Activated naive CD4-positive, alpha-beta T cell treated with anti-CD3 and anti-CD28 coated beads, Interleukin-2, amount 50 U/mL, for 16 hours (primary cell): ENCODE results near the gene CDC40.
"Not testable (repeated sequence)": the region's sequence is repeated elsewhere in the genome, so short reads cannot be mapped to it uniquely, and the experiment has no call there.

Experiments
- DNase-seq: peaks from one replicate; pipeline ENCODE4 v3.0.0-alpha.2; 2020

Gene CDC40

DNA sequence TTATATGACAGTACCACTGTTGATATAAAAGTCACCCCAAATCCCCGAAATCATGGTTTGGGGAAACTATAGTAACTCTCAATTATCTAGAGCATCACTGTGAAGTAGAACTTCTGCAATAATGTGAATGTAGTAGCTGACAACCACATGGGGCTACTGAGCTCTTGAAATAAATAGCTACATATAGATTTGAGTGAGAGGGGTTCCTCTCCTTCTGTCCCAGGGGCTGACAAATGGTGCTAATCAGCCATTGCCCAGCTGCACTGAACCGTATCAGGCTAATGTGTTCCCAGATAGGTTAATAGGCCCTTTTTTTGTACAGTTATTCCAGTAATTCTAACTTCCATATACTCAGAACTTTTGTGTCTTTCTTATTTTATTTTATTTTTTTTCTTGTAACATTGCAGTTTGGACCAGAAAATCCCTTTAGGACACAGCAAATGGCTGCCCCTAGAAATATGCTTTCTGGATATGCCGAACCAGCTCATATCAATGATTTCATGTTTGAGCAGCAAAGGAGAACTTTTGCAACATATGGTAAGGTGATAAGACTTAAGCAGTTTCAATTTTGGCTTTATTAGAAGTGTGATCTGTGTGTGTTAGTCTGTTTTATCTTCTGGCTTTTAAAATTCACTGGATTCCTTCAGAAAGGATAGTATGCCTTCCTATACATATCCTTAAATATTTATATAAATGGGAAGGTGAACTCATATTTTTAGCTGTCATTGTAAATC is 21.1 kb downstream of the CDC40 start:
- no peak for DNase-seq

DNA sequence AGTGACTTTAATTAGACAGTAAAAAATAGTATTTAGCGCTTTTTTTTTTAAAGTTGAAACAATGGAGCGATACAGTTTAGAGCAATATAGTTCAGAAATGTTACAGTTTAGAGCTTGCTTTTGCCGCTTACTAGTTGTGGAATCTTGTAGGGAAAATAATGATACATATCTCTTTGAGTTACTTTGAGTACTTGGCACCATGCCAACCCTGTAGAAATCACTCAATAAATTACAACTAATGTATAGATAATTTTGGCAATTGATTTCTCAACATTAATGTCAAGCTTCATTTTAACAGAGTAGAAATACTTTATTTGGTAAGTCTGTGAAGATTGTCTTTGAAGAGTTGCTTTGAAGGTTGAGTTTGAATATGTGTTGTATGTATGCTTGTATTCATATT is 27.4 kb downstream of the CDC40 start:
- no peak for DNase-seq

DNA sequence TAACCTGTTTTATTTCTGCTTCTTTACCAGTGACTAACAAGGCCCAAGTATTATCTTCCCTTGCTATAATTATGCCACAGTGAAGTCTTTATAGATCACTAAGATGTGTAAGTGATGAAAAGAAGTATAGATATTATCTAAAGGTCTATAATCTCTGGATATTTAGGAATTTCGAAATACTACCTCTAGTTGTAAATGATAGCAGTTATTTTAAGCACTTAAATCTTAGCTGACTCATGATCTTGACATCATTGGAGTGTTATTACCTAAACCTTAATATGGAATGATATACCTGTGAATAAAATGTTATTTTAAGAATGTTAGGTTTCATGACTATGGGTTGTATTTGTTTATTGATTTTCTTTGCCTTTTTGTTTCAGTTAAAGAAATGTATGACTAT is 31.5 kb downstream of the CDC40 start:
- no peak for DNase-seq

DNA sequence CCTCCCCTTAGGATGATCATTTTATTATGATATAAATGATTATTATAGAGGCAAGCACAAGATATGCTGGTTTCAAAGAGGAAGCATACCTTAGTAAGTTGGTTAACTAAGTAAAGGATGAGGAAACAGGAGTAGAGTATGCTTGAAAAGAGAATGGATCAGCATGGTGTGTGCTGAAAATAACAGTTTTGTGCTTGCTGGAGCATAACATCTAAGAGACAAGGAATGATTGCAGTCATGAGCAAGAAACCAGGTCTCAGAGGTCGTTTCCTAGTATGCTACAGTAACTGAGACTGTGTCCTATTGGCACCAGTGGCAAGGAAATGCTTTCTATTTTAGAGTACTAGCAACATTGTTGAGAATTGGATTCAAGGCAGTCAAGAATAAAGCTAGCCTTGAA is 34.1 kb downstream of the CDC40 start:
- no peak for DNase-seq

DNA sequence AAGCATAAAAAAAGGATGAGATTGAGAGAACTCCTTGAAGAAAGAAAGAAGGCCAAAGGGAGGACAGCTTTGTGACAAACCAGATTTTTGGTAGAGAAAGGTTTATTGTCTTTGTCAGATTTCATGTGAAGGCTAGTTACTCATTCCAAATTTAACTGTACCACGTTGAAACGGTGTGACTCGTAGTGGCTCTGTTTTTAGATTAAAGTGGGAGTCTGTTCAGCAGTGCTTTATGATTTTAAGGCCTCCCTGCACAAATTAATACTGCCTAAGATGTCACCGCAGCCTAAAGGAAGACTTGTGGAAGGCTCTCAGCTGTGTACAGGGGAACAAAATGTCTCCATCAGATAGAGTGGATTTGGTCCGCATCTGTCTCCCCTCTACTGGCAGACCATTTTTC is 35.9 kb downstream of the CDC40 start:
- no peak for DNase-seq

DNA sequence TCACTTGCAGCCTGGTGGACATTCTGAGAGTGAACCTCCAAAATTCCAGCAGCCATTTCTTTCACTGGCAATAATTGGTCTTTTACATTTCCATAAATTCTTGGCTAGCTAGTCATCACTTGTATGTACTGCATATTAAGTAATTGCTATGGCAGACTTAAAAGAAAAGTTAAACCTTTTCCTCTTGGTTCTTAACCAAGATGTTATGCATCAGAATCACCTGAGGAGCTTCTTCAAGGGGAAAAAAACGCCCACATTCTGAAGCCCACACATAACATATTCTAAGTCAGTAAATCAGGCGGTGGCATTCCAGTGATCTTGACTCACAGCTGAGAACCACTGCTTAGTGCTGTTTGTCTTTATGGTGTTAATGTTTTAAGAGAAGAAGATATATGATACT is 37.0 kb downstream of the CDC40 start:
- DNase-seq, result no peak

DNA sequence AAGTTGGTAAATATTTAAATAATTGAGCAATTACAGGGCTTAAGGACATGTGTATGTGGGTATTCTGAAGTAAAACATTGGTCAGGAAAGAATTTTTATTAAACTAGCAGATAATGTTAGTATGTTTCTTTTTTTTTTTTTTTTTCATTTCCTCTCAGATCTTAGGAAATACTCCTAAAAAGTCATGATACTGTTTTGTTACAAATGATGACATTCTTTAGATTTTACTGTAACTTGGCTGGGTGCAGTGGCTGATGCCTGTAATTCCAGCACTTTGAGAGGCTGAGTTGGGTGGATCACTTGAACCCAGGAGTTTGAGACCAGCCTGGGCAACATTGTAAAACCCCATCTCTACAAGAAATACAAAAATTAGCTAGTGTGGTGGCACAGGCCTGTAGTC is 41.5 kb downstream of the CDC40 start:
- DNase-seq, result no peak

DNA sequence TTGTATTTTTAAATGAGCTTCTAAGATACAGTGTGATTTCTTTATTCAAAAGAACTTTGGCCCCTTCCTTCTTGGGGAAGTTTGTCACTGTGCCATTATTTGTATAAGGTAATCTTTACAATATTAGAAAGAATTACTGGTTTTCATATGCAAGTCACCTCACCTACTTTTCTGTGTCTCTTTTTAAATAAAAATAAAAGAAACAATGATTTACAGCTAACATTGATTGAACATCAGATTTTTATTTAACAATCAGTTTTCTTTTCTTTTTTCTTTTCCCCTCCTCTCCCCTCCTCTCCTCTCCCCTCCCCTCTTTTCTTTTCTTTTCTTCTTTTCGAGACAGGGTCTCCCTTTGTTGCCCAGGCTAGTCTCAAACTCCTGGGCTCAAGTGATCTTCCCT is 46.0 kb downstream of the CDC40 start:
- DNase-seq, result no peak

DNA sequence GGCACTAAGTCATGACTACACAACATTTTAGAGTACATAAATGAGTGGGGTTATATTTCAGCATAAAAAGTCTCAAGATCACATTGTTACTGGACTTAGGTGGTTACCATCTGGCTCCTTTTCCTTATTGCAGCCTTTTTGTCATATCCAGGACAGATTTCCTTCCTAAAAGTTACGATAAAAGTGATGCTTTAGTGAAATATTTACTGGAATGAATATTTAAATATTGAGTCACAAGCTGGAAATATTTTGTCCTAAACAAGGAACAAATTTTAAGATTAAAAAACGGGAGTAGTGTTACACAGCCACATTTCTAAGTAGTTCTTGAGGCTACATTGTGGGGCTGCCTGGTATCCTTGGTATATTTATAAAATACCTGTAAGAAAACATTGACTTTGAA is 52.2 kb downstream of the CDC40 start:
- no peak for DNase-seq

DNA sequence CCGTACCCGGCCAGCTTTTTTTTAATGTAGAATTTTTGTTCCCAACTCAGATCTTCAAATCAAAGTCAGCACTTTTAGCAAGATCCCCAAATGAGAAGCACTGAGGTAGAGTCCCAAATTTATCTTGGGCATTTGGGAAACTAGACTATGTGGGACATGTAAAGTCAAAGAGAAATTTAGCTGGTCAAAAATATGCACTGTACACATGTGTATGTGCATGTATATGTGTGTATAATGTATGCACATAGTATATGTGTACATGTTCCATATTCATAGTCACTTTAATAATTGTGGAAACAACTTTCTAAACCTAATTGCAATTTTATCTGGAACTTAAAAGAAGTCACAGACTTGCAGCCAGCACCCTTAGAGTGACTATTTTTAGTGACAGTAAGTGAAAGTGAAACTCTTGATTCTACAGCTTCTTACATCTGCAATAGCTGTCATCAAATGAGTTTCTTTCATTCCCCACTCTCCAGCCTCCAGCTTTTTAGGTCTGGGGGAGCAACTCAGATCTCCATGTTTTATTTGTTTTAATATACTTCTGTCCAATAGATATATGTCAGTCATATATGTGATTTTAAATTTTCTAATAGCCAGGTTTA is 53.6 kb downstream of the CDC40 start:
- DNase-seq, result no peak

DNA sequence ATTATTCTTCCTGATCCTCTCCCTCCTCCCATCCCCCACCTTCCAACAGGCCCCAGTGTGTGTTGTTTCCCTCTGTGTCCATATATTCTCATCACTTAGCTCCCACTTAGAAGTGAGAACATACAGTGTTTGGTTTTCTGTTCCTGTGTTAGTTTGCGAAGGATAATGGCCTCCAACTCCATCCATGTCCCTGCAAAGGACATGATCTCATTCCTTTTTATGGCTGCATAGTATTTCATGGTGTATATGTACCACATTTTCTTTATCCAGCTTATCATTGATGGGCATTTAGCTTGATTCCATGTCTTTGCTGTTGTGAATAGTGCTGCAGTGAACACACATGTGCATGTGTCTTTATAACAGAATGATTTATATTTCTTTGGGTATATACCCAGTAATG is 55.8 kb downstream of the CDC40 start:
- not testable (repeated sequence) for DNase-seq

DNA sequence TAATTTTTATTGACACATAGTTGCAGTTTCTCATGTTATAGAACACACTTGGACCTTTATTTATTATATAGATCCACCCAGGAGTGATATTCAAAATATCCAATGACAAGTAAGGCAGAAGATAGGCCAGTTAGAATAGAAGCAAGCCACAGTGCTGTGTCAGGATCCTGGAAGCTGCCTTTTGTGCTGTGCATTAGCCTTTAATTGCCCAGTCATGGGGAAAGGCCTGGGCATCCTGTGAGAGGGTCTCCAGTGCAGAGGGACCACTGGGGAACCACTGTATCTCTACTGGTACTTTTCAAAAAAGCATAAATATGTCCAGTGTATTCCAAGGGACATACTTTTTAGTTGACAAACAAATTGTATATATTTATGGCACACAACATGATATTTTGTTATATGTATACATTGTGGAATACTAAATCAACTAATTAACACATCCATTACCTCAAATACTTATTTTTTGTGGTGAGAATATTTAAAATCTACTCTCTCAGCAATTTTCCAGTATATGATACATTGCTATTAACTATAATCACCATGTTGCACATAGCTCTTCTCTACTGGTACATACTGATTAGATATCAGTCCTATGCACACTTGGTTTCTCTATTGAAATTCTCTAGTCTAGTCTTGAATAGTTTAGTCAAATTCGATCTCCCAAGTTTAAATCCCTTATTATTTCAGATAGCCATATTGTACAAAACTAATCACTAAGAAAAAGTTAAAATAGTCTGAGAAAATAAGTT is 59.5 kb downstream of the CDC40 start:
- DNase-seq, result no peak

DNA sequence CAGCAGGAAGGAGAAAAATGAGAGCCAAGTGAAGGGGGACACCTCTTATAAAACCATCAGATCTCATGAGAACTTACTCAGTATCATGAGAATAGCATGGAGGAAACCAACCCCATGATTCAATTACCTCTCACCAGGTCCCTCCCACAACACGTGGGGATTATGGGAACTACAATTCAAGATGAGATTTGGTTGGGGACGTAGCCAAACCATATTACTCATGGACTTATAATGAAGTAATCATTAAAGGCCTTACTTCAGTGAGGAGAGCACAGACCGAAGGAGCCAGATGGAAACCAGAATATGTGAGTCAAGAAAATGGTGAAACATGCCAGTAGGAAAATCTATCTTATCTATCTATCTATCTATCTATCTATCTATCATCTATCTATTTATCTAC is 64.4 kb downstream of the CDC40 start:
- DNase-seq, result not testable (repeated sequence)

DNA sequence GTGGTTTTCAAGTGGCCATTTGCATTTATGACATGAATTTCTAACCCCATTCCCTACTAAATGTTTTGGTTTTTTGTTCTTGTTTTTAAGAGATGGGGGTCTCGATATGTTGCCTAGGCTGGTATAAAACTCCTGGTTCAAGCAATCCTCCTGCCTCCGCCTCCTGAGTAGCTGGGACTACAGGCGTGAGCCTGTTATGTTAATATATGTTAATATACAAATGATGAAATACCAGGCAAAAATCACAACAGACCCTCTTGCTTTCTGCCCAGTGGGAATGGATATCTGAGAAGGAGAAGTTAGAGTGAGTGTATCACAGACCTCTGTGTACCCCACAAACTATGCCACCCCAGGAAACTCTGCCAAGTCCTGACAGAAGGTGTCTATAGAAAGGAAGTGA is 66.2 kb downstream of the CDC40 start:
- no peak for DNase-seq

DNA sequence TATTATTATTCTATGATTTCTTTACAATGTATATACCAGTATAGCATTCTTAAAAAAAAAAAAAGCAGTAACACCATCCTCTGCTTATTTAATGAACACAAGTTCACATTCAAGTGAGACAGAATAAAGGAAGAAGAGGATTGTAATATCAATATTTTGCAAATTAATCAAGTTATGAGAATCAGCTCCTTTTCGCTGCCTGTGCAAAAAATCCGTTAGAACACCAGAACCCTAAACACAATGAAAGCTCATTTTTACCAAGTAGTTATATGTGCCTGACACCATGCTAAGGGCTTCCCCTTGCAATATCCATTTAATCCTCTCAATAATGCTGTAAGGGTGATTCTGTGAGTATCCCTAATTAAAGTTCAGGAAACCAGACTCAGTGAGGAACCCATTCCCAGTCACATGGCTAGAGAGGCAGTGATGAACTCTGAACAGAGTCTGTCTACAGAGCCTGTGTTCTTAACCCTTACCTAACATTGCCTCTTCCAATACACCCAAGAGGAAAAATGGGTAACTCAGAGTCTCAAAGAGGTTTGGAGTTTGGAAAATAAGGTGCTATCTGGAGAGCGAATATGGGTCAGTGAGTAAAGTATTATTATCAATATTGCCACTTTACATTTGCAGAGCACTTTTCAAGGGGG is 66.8 kb downstream of the CDC40 start:
- no peak for DNase-seq

DNA sequence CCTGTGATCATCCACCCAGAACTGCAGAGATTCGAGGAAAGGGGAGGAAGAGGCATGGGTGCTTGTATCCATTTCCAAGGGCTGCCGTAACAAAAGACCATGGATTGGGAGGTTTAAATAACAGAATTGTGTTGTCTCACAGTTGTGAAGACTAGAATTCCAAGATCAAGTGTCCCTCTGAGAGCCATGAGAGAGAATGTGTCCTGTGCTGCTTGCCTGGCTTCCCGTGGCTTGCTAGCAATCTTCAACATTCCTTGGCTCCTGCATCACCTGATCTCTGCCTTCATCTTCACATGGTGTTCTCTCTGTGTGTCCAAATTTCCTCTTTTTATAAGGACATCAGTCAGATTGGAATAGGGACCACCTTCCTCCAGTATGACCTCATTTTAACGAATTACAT is 69.8 kb downstream of the CDC40 start:
- DNase-seq, result no peak

DNA sequence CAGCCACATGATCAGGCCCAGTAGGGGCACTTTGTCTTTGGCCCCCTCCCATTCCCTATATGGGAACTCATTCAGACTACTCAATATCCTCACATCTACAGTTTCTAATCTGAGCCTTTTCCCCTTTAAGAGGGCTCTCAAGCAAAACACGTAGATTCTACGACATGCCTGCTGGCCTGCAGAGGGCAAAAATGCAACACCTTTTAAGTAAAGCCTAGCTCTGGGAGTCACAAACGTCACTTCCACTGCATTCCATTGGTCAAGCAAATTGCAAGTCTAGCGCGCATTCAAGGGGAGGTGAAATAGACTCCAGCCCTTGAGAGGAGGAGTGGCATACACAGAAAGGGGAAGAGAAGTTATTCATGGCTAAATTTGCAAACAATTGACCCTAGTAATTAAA is 70.6 kb downstream of the CDC40 start:
- DNase-seq, result no peak

DNA sequence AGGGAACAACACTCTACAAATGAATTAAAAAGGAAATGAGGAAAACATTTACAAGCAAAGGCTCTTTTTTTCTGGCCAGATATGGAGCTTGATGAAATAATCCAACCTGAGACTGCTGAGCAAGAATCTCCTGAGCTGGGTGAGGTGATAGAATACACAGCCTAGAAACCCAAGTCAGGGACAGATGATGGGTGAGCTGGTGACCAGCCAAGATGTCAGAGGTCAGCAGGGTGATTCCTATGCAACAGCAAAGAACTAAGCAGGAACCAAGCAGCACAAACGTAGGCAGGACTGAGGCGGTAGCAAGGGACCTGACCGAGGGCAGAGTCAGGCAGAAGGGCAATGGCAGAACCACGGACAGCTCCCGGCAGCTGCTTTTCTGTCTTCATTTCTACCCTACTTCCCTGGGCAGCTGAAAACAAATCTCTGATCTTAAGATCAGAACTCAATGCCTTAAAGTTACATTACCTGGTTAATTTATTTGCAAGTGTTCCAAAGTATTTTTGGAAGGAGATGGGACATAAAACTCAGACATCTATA is 75.1 kb downstream of the CDC40 start:
- no peak for DNase-seq

DNA sequence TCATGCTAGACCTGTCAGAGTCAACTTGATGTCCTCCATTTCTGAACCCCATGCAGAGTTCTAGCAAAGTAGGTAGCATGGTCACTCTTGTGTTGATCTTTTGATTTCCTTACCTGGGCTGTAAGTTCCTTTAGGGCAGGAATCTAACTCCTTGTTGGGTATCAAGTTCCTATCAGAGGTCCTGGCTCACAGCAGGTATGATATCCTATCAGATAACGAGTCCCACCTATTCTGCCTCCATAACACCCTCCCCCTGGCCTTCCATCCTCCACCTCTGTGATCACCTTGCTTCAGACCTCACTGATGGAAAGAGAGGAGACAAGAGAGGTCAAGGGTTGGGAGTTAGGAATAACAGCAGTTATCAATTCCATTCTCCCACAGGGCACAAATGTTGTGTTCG is 76.1 kb downstream of the CDC40 start:
- no peak for DNase-seq

DNA sequence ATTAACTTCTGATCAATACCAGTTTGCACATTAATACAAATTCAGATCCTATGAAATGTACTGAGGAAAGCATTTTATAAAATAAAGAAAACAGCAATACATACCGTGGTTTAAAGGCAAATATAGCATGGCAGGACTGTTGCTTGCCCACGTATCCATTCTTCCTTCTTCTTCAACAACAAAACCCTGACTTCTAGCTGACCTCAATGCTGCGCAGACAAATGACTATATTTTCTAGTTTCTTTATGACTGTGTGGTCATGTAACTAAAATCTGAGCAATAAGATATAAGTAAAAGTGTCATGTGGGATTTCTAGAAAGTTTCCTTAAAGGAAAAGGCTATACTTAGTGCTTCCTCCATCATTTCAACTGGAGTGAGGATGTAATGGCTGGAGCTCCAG is 85.0 kb downstream of the CDC40 start:
- DNase-seq, result no peak

DNA sequence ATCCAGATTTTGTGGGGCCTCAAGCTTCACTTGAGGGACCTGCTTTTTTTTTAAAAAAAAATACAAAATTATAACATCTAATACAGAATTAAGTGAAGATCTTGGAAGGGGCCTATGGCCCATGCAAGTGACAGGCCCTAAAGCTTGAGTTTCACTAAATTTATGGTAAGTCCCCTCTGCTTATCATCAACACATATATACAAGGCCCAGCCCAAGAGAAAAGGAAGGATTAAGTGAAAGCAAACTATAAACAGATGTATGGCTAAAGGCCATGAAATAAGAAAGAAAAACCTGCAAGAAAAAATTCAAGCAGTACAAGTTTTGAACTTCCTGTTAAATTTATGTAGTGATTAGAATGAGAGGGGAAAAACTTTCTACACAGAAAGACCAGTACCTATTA is 86.8 kb downstream of the CDC40 start:
- no peak for DNase-seq

DNA sequence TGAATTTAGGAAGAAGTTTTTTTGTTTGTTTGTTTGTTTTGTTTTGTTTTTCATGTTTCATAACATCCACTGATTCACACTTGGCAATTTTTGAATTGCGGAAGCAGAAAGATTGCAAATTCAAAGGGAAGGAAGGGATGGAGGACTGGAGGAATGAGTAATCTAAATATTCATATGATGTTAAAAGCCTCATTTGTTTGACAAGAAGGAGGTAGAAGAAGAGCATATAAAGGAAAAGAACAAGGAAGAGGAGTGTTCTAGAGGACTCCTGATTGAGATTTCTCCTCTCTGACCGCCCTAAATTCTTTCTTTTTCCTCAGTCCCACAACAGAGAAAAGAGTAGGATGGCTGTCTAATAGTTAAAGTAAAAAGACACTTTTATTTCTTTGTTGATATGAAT is 89.4 kb downstream of the CDC40 start:
- no peak for DNase-seq

DNA sequence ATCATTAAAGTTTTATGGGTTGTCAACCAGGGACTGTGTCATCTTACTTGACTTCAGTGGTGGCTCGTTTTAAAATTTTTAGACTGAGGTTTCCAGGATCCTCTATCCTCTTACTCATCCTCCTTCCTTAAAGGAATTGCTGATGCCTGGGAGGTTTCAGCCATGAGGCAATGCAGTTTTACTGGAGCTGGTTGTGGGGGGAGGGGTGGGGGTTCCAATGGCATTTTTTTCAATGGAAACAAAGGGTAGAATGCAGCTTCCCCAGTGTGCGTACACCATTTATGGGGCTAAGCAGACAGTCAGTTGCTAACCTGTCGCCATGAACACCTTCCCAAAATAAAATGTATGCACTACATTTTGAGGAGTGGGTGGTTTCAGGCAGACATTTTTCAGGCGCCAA is 89.9 kb downstream of the CDC40 start:
- DNase-seq, result no peak

DNA sequence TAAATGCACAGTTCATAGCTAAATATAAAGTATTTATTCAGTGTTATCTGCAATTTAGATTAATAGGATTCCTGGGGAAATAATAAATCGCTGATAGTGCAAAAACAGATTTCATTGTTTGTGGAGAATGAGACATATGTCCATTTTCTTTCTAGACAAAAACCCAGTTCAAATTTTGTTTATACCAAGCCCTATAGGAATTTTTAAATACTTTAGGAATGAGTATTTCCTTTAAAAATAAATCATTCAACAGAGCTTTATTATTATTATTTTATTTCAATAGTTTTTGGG is 91.5 kb downstream of the CDC40 start:
- DNase-seq, result no peak
